K562 (cell line): ENCODE results near the gene PRELID1. TPM values are rescaled to one million over a fixed set of nuclear protein-coding genes. Genes with fewer than 3 reads are reported as not detected.

Source experiments
- ATAC-seq: fragments of 200-7000 bp; cut with Tn5 transposase; 3 replicates; pipeline ENCODE4 v1.9.1; 2020; ENCODE audit warnings: moderate library complexity
- BruUV-seq: library from RNA; stranded (reverse); fragments of 400-500 nt; replicated peaks from 2 replicates; lab custom pipeline; 2021; lab: Mats Ljungman, UMichigan
- CTCF ChIA-PET: fragments of 300-600 bp; formaldehyde crosslinking; extraction: SDS; loops from one replicate; lab custom pipeline; 2021; ENCODE audit warnings: low intra/inter-chr PET ratio; lab: Yijun Ruan, JAX
- POLR2A ChIA-PET: fragments of 300-600, 350-650 bp; sonication (Branson Sonifier 250); formaldehyde crosslinking; extraction: SDS; loops from one replicate; lab custom pipeline; 2021; ENCODE audit warnings: antibody characterized with exemption, inconsistent platforms; lab: Yijun Ruan, JAX
- DNase-seq, 4 experiments: peaks; one replicate each; pipeline versions ENCODE4 v3.0.0 to v3.0.0-alpha.2; 2011 to 2018; ENCODE audit warnings: low spot score in 3 of 4, mixed read lengths in 3 of 4; ENCODE audit errors: extremely low read depth in 1 of 4
- FAIRE-seq: peaks from 2 replicates; lab custom pipeline; 2011; peaks lifted over from hg19 to GRCh38; lab: Jason Lieb, UNC
- H2AFZ ChIP-seq: 2 replicates; pipeline ENCODE4 v1.6.0; 2011; ENCODE audit warnings: low read depth, low read length, control low read depth, inconsistent platforms
- H3K27ac ChIP-seq: fragments of 200-600 bp; 3 replicates; pipeline ENCODE4 v1.8.0; 2011; ENCODE audit warnings: low read depth, mild to moderate bottlenecking, control low read depth, inconsistent platforms, low read length, moderate library complexity, mixed read lengths; ENCODE audit errors: extremely low read depth
- H3K27me3 ChIP-seq, 2 experiments: fragments of 300-600 bp in 1 of 2; 2 replicates in 1 of 2; 3 replicates in 1 of 2; pipeline versions ENCODE4 v1.6.0 to v1.8.0; 2011; ENCODE audit warnings: inconsistent platforms in 2 of 2, low read length in 2 of 2, mild to moderate bottlenecking in 1 of 2, mixed read lengths in 1 of 2, moderate library complexity in 1 of 2; ENCODE audit not compliant: control insufficient read depth in 2 of 2, insufficient read depth in 2 of 2
- H3K36me3 ChIP-seq: fragments of 300-600 bp; 3 replicates; pipeline ENCODE4 v1.8.0; 2011; ENCODE audit warnings: mild to moderate bottlenecking, low read length, inconsistent platforms; ENCODE audit not compliant: control insufficient read depth, insufficient read depth
- H3K4me1 ChIP-seq, 2 experiments: fragments of 200-600 bp in 1 of 2; replicated peaks in 1 of 2; 2 replicates in 1 of 2; 3 replicates in 1 of 2; pipeline versions ENCODE4 v1.5.1 to v1.8.0; 2011; ENCODE audit warnings: inconsistent platforms in 2 of 2, low read length in 2 of 2, mild to moderate bottlenecking in 1 of 2, mixed read lengths in 1 of 2, moderate library complexity in 1 of 2; ENCODE audit not compliant: control insufficient read depth in 2 of 2, insufficient read depth in 2 of 2
- H3K4me2 ChIP-seq: 2 replicates; pipeline ENCODE4 v1.6.1; 2011; ENCODE audit warnings: low read length, control low read depth, inconsistent platforms, mixed read lengths; ENCODE audit not compliant: insufficient read depth
- H3K4me3 ChIP-seq: fragments of 200-600 bp; sonication (generic), shearing (Covaris generic); 2 replicates; pipeline ENCODE4 v1.5.1; 2016; ENCODE audit warnings: control low read depth, inconsistent platforms
- H3K79me2 ChIP-seq: fragments of 200-600 bp; 3 replicates; pipeline ENCODE4 v1.8.0; 2011; ENCODE audit warnings: low read length, inconsistent platforms; ENCODE audit not compliant: control insufficient read depth, insufficient read depth
- H3K9ac ChIP-seq, 2 experiments: 2 replicates each; pipeline versions ENCODE4 v1.6.0 to v1.6.1; 2011; ENCODE audit warnings: low read depth in 2 of 2, low read length in 2 of 2, control low read depth in 1 of 2, inconsistent platforms in 1 of 2, mild to moderate bottlenecking in 1 of 2, mixed read lengths in 1 of 2; ENCODE audit not compliant: insufficient read depth in 1 of 2
- H3K9me1 ChIP-seq: one replicate; pipeline ENCODE4 v1.6.0; 2011; ENCODE audit warnings: inconsistent platforms, mild to moderate bottlenecking, low read length, moderate library complexity; ENCODE audit not compliant: control insufficient read depth, insufficient read depth
- H3K9me3 ChIP-seq: replicated peaks from 2 replicates; pipeline ENCODE4 v1.5.1; 2011; ENCODE audit warnings: low read depth, low read length, inconsistent platforms; ENCODE audit not compliant: control insufficient read depth, insufficient read depth
- H4K20me1 ChIP-seq: replicated peaks from 2 replicates; pipeline ENCODE4 v1.6.1; 2011; ENCODE audit warnings: low read length, inconsistent platforms, mixed read lengths; ENCODE audit not compliant: control insufficient read depth, insufficient read depth
- CBFB ChIP-seq: sonication (generic); formaldehyde crosslinking; IDR thresholded peaks from 2 replicates; pipeline ENCODE4 v1.4.0; 2020; ENCODE audit warnings: mild to moderate bottlenecking, missing genetic modification reagents
- CCNT2 ChIP-seq: IDR thresholded peaks from 2 replicates; pipeline ENCODE4 v1.6.1; 2011; ENCODE audit warnings: borderline replicate concordance, low read depth, mild to moderate bottlenecking, moderate library complexity, mixed read lengths, low read length; ENCODE audit not compliant: insufficient read length; ENCODE audit errors: extremely low read depth
- CUX1 ChIP-seq: fragments of 200-800 bp; sonication (Bioruptor generic); IDR thresholded peaks from 2 replicates; pipeline ENCODE4 v1.6.1; 2016; ENCODE audit warnings: missing genetic modification characterization, missing compliant biosample characterization
- HDAC3 ChIP-seq: fragments of 450-650 bp; IDR thresholded peaks from 2 replicates; pipeline ENCODE4 v1.6.1; 2018; ENCODE audit warnings: borderline replicate concordance, mild to moderate bottlenecking, moderate library complexity; ENCODE audit not compliant: partially characterized antibody
- KDM1A ChIP-seq, 2 experiments: fragments of 450-650 bp; IDR thresholded peaks; 2 replicates each; pipeline ENCODE4 v1.6.1; 2016; ENCODE audit warnings: mild to moderate bottlenecking in 2 of 2
- RNF219 ChIP-seq: fragments of 250-450 bp; sonication (Bioruptor Pico); IDR thresholded peaks from 2 replicates; pipeline ENCODE4 v1.5.0; 2022; ENCODE audit warnings: mild to moderate bottlenecking
- SIN3A ChIP-seq, 2 experiments: fragments of 150-350 bp in 1 of 2; IDR thresholded peaks; 2 replicates each; pipeline ENCODE4 v1.6.1; 2011 to 2016; ENCODE audit warnings: borderline replicate concordance in 2 of 2, low read depth in 2 of 2, low read length in 2 of 2, mild to moderate bottlenecking in 2 of 2, moderate library complexity in 2 of 2; ENCODE audit not compliant: control insufficient read depth in 1 of 2
- ZBTB2 ChIP-seq: fragments of 450-650 bp; IDR thresholded peaks from 2 replicates; pipeline ENCODE4 v1.6.1; 2016; ENCODE audit warnings: antibody characterized with exemption
- WGBS: fragments of 100-300 bp; shearing (Covaris generic); methylation state at CpG from one replicate; pipeline ENCODE4 v1.1.6; 2016; ENCODE audit warnings: low coverage, mixed read lengths; ENCODE audit not compliant: insufficient coverage; ENCODE audit errors: missing lambda C conversion rate; 5-methylcytosine and 5-hydroxymethylcytosine counted together
- in situ Hi-C: fragments of 300-500 bp; cut with MboI; formaldehyde crosslinking; loops from 4 replicates; pipeline ENCODE4 v1.15.0; 2018; ENCODE audit warnings: inconsistent platforms, mixed read lengths
- intact Hi-C: fragments of 100-400 bp; cut with micrococcal nuclease; formaldehyde crosslinking; loops from 2 replicates; pipeline ENCODE4 v1.14.2; 2022
- polyA plus RNA-seq, 8 experiments: library from polyadenylated mRNA; depleted of rRNA in 4 of 8; stranded (reverse) in 5 of 8; unstranded in 3 of 8; fragments of >200 nt; fragmentation: Nextera tagmentation in 2 of 8; fragmentation: Illumina TruSeq in 1 of 8; extraction: Ambion mirVana in 2 of 8; extraction: Trizol in 1 of 8; gene quantifications; 2 replicates each; pipeline versions ENCODE4 v1.2.1 to v1.2.3, GENCODE V29; 2011 to 2014; ENCODE audit warnings: inconsistent platforms in 1 of 8, missing spikeins in 1 of 8
- total RNA-seq, 7 experiments: library from RNA; depleted of rRNA in 6 of 7; stranded (reverse); fragments of >200 nt in 6 of 7; fragmentation: Illumina TruSeq in 2 of 7; extraction: Trizol in 2 of 7; gene quantifications; 2 replicates each; pipeline versions ENCODE4 v1.2.1 to v1.2.3, GENCODE V29; 2011 to 2021; ENCODE audit warnings: low replicate concordance in 1 of 7

Gene PRELID1
- total and polyA plus RNA-seq, 9 of the 15 experiments (the other 6 are each of a cell fraction or from before 2014, with no cell fraction given), result 40.1 to 484 (median 340) TPM

- TF ChIP-seq CUX1 (CRISPR knock-in tag), result no peak
These were observed 359 bp downstream of the PRELID1 start (continued) for GRCh38 chr5:177303925-177304391.

- H3K4me2 ChIP-seq, result peak overlapping the region; percentile 94
- H3K79me2 ChIP-seq, result peaks cover 48% of the 10 kb centered on the region
- WGBS, result 3% methylated on average over 15 of the region's 19 CpGs
- H3K4me1 ChIP-seq, result peaks cover 33 to 45% of the 10 kb centered on the region in 2 experiments
- ChIA-PET POLR2A (interaction anchor here (0.7 to 0.8 kb wide), 2 partner anchors 86 to 141 kb away, joined by 3 to 4 read pairs; no protein-coding TSS in a partner anchor), CTCF (interaction anchor here (0.6 kb wide), 1 partner anchor 657 kb away, joined by 3 read pairs; the partner anchor contains the start of gene TSPAN17)
- in situ Hi-C loops (no loop called here), intact Hi-C loops (loop anchor here (5.0 kb wide), 1 partner anchor 172 kb away; the partner anchor contains the start of gene NSD1)
- H3K9me3 ChIP-seq, result no peaks in the 10 kb centered on the region
- peaks cover 10% of the 10 kb centered on the region for H4K20me1 ChIP-seq
- peak; percentile 74 for FAIRE-seq
- peak; percentile 49 to 62 (median 54) for DNase-seq
- H2AFZ ChIP-seq, result peak overlapping the region; percentile 86; the same call in 1 of the 2 replicates
- BruUV-seq, result TSS peak; percentile 67
- peak overlapping the region; percentile 89 for H3K27ac ChIP-seq
- no peaks in the 10 kb centered on the region for H3K27me3 ChIP-seq
- H3K36me3 ChIP-seq, result peaks cover 56% of the 10 kb centered on the region
- H3K4me3 ChIP-seq, result peak overlapping the region; percentile 88
- no peaks in the 10 kb centered on the region for H3K9me1 ChIP-seq
- ATAC-seq, result no peak
- peak overlapping the region; percentile 93 to 99 for H3K9ac ChIP-seq
- TF ChIP-seq HDAC3 (no peak), ZBTB2 (0 out of 2 replicates have a peak, but pooled peaks have one; percentile 15), SIN3A (IDR thresholded peaks at IDR 0.05; ENCODE audit: borderline replicate concordance in 2 of 2, control insufficient read depth in 1 of 2, low read depth in 2 of 2, low read length in 2 of 2) (peak; percentile 21 to 67; a peak in 1 of 4 replicates), RNF219 (CRISPR knock-in tag) (no peak), KDM1A (IDR thresholded peaks at IDR 0.05) (peak in 1 of 2 experiments; percentile 65; a peak in 1 of 4 replicates), CBFB (CRISPR knock-in tag) (0 out of 2 replicates have a peak, but pooled peaks have one; percentile 45), CCNT2 (no peak)
These were observed 957 bp downstream of the PRELID1 start for GRCh38 chr5:177304392-177305119.
